Loucy (cell line): Measurements from ENCODE around the gene SLC17A1.

Source experiments
- H2AFZ ChIP-seq: fragments of 200-600 bp; sonication (generic); 2 replicates; pipeline ENCODE4 v1.6.0; 2016; ENCODE audit warnings: antibody characterized with exemption, mild to moderate bottlenecking, low read length, moderate library complexity
- H3F3A ChIP-seq: fragments of 200-600 bp; 2 replicates; pipeline ENCODE4 v1.6.0; 2016; ENCODE audit warnings: antibody characterized with exemption, low read depth, mild to moderate bottlenecking
- H3K27me3 ChIP-seq: fragments of 200-600 bp; sonication (generic); 2 replicates; pipeline ENCODE4 v1.6.1; 2014; ENCODE audit warnings: low read length, mild to moderate bottlenecking; ENCODE audit not compliant: insufficient read depth, poor library complexity, severe bottlenecking
- H3K36me3 ChIP-seq: fragments of 200-600 bp; sonication (generic); 2 replicates; pipeline ENCODE4 v1.6.1; 2016; ENCODE audit warnings: low read length; ENCODE audit not compliant: insufficient read depth
- H3K4me1 ChIP-seq: fragments of 200-600 bp; sonication (generic); 2 replicates; pipeline ENCODE4 v1.5.1; 2014; ENCODE audit warnings: low read length, mild to moderate bottlenecking; ENCODE audit not compliant: insufficient read depth, poor library complexity, severe bottlenecking
- H3K4me2 ChIP-seq: fragments of 200-600 bp; sonication (generic); 2 replicates; pipeline ENCODE4 v1.6.0; 2014; ENCODE audit warnings: antibody characterized with exemption, low read length, low read depth, mild to moderate bottlenecking; ENCODE audit not compliant: poor library complexity, severe bottlenecking
- H3K4me3 ChIP-seq: fragments of 200-600 bp; sonication (generic); 2 replicates; pipeline ENCODE4 v1.5.1; 2014; ENCODE audit warnings: low read length, mild to moderate bottlenecking, mixed read lengths; ENCODE audit not compliant: poor library complexity, severe bottlenecking
- H3K79me2 ChIP-seq: fragments of 200-600 bp; sonication (generic); 2 replicates; pipeline ENCODE4 v1.6.1; 2014; ENCODE audit warnings: low read length; ENCODE audit not compliant: insufficient read depth
- H3K9ac ChIP-seq: fragments of 200-600 bp; sonication (generic); 2 replicates; pipeline ENCODE4 v1.6.0; 2014; ENCODE audit warnings: mild to moderate bottlenecking, low read depth, low read length, moderate library complexity; ENCODE audit not compliant: poor library complexity, severe bottlenecking
- H3K9me2 ChIP-seq: fragments of 200-600 bp; sonication (generic); replicated peaks from 2 replicates; pipeline ENCODE4 v1.6.1; 2016; ENCODE audit warnings: low read depth, low read length, mixed read lengths
- H3K9me3 ChIP-seq: fragments of 200-600 bp; sonication (generic); 2 replicates; pipeline ENCODE4 v1.6.1; 2014; ENCODE audit warnings: mild to moderate bottlenecking, antibody characterized with exemption, low read length, low read depth; ENCODE audit not compliant: insufficient read depth
- H4K20me1 ChIP-seq: fragments of 200-600 bp; sonication (generic); 2 replicates; pipeline ENCODE4 v1.6.0; 2014; ENCODE audit warnings: antibody characterized with exemption, low read length, mild to moderate bottlenecking; ENCODE audit not compliant: insufficient read depth, poor library complexity, severe bottlenecking
- EZH2phosphoT487 ChIP-seq: fragments of 200-600 bp; IDR thresholded peaks from 2 replicates; pipeline ENCODE4 v1.6.1; 2018; ENCODE audit warnings: antibody characterized with exemption, mild to moderate bottlenecking, moderate library complexity, borderline replicate concordance
- TF ChIP-seq, protein P1 (sequence below): fragments of 200-600 bp; sonication (generic); conservative IDR thresholded peaks from 2 replicates; pipeline ENCODE4 v1.5.1; 2014; ENCODE audit warnings: mild to moderate bottlenecking, antibody characterized with exemption, low read length

SLC17A1 gene

DNA sequence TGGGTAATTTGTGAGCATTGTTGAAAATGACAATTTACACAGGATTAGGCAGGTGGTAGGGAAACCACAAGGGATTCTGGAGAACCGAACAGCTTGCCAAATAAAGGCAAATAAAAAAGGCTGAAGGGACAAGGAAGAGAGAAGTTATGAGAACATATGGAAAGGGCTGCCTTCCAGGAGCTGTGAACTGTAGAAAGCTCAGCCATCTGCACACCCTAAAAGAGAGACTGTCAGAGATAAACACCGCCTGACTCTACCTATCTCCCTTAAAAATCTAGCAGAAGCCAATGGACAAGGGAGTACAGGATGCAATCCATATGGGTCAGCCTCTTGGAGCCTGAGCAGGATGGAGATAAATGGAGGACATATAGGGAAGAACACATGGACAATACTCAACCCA is 12.7 kb upstream of the SLC17A1 start:
- H3K4me3 ChIP-seq: no peak overlapping the region
- no peaks in the 10 kb centered on the region for H3K4me1 ChIP-seq
- TF ChIP-seq, protein P1, sequence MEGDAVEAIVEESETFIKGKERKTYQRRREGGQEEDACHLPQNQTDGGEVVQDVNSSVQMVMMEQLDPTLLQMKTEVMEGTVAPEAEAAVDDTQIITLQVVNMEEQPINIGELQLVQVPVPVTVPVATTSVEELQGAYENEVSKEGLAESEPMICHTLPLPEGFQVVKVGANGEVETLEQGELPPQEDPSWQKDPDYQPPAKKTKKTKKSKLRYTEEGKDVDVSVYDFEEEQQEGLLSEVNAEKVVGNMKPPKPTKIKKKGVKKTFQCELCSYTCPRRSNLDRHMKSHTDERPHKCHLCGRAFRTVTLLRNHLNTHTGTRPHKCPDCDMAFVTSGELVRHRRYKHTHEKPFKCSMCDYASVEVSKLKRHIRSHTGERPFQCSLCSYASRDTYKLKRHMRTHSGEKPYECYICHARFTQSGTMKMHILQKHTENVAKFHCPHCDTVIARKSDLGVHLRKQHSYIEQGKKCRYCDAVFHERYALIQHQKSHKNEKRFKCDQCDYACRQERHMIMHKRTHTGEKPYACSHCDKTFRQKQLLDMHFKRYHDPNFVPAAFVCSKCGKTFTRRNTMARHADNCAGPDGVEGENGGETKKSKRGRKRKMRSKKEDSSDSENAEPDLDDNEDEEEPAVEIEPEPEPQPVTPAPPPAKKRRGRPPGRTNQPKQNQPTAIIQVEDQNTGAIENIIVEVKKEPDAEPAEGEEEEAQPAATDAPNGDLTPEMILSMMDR: no peak
- no peak for TF ChIP-seq EZH2phosphoT487
- H2AFZ ChIP-seq: no peak overlapping the region
- H3K79me2 ChIP-seq: no peaks in the 10 kb centered on the region
- H3K27me3 ChIP-seq: no peaks in the 10 kb centered on the region
- H3K9me2 ChIP-seq: no peaks in the 10 kb centered on the region
- H3F3A ChIP-seq: no peaks in the 10 kb centered on the region
- H4K20me1 ChIP-seq: no peaks in the 10 kb centered on the region
- H3K4me2 ChIP-seq: no peak overlapping the region
- H3K36me3 ChIP-seq: no peaks in the 10 kb centered on the region
- no peaks in the 10 kb centered on the region for H3K9me3 ChIP-seq
- no peak overlapping the region for H3K9ac ChIP-seq

DNA sequence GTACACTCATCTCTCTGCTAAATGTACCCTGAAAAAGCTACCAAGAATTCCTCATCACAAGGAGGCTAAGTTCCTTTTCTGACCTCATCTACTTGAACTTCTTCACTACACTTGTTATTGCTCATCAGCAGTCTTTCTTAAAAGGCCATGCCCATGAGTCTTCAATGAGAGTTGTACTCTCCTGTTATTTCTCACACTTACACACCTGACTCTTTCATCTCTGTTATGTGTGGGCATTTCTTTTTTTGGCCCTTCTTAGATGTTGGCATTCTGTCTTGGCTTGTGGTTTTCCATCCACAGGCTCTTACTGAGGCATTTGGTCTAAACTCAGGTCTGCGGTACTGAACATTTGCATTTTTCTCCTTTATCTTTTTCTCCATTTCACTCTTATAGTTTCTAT is 10.7 kb upstream of the SLC17A1 start:
- no peaks in the 10 kb centered on the region for H3K36me3 ChIP-seq
- no peaks in the 10 kb centered on the region for H4K20me1 ChIP-seq
- no peaks in the 10 kb centered on the region for H3K9me3 ChIP-seq
- H2AFZ ChIP-seq: no peak overlapping the region
- no peak overlapping the region for H3K9ac ChIP-seq
- no peaks in the 10 kb centered on the region for H3F3A ChIP-seq
- no peak for TF ChIP-seq EZH2phosphoT487
- TF ChIP-seq, protein P1: no peak
- no peaks in the 10 kb centered on the region for H3K27me3 ChIP-seq
- H3K4me1 ChIP-seq: no peaks in the 10 kb centered on the region
- no peaks in the 10 kb centered on the region for H3K79me2 ChIP-seq
- no peak overlapping the region for H3K4me3 ChIP-seq
- no peaks in the 10 kb centered on the region for H3K9me2 ChIP-seq
- no peak overlapping the region for H3K4me2 ChIP-seq

DNA sequence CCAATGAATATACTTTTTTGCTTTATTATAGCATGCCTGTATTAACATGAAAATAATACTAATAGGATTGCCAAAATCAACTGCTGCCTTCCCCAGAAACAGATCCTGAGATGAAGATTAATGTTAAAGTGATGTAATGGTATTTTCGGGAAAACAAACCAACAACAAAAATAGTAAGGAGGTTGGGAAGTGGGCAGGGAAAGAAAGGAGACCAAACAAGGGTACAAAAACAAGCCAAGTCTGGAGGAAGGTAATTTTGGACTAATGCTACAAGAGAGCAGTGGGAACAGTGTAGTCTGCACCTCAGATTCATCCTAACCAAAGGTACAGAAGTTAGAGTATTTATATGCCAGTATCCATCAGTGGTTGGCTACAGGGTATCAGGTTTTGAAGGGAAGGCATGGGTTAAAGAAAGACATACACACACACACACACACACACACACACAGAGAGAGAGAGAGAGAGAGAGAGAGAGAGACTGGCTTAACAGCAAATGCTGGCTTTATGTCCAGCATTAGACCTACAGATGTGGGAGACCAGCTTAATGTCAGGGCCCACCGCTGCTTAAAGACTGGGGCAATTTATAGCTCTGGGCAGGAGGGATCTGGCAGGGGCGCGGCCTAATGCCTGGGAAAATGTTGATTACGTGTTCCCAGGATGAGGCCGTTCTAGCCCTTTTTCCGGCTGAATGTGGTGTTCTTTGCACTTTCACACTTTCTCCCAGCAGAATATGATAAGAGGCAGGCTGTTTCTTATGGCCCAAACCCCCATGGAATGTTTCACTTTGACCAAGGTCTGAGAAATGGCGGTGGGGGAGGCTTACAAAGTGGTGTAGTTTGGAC is 3.8 kb upstream of the SLC17A1 start:
- Histone ChIP-seq H3K9me2 (no peaks in the 10 kb centered on the region), H3K4me1 (no peaks in the 10 kb centered on the region), H3K36me3 (no peaks in the 10 kb centered on the region), H3K4me2 (no peak overlapping the region), H4K20me1 (no peaks in the 10 kb centered on the region), H3K27me3 (no peaks in the 10 kb centered on the region), H3F3A (no peaks in the 10 kb centered on the region), H2AFZ (no peak overlapping the region), H3K9ac (no peak overlapping the region), H3K4me3 (no peak overlapping the region), H3K79me2 (no peaks in the 10 kb centered on the region), H3K9me3 (no peaks in the 10 kb centered on the region)
- TF ChIP-seq, protein P1: no peak
- no peak for TF ChIP-seq EZH2phosphoT487
